Measurements from ENCODE around the gene INPP5A. TPM values are rescaled to one million over a fixed set of nuclear protein-coding genes. Genes with fewer than 3 reads are reported as not detected.

The INPP5A gene
- total and polyA plus RNA-seq, 10 of the 15 experiments (the other 5 are each of a cell fraction or from before 2014, with no cell fraction given), result 0.52 to 15.0 (median 6.3) TPM

DNA sequence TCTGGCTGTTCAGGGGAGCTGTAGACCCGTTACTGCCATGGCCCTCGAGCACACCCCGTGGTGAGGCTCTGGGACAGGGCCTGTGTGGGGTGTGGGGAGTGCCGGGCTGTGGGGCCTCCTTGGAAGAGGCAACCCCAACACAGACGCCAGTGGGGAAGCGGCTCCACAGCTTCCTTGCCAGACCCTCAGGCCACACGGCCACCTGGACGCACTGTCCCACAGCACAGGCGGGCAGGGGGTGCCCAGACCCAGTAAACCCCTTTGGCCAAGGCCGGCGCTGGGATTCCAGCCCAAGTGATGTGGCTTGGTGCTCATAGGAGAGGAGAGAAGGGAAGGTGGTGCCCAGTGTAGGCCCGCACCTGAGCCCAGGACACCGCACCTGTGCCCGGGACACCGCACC is 261.3 kb downstream of the INPP5A start (continued):
- TF ChIP-seq, protein P1, sequence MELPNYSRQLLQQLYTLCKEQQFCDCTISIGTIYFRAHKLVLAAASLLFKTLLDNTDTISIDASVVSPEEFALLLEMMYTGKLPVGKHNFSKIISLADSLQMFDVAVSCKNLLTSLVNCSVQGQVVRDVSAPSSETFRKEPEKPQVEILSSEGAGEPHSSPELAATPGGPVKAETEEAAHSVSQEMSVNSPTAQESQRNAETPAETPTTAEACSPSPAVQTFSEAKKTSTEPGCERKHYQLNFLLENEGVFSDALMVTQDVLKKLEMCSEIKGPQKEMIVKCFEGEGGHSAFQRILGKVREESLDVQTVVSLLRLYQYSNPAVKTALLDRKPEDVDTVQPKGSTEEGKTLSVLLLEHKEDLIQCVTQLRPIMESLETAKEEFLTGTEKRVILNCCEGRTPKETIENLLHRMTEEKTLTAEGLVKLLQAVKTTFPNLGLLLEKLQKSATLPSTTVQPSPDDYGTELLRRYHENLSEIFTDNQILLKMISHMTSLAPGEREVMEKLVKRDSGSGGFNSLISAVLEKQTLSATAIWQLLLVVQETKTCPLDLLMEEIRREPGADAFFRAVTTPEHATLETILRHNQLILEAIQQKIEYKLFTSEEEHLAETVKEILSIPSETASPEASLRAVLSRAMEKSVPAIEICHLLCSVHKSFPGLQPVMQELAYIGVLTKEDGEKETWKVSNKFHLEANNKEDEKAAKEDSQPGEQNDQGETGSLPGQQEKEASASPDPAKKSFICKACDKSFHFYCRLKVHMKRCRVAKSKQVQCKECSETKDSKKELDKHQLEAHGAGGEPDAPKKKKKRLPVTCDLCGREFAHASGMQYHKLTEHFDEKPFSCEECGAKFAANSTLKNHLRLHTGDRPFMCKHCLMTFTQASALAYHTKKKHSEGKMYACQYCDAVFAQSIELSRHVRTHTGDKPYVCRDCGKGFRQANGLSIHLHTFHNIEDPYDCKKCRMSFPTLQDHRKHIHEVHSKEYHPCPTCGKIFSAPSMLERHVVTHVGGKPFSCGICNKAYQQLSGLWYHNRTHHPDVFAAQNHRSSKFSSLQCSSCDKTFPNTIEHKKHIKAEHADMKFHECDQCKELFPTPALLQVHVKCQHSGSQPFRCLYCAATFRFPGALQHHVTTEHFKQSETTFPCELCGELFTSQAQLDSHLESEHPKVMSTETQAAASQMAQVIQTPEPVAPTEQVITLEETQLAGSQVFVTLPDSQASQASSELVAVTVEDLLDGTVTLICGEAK (IDR thresholded peaks at IDR 0.05; ENCODE audit: borderline replicate concordance), result no peak
- TF ChIP-seq HDAC2 (IDR thresholded peaks at IDR 0.05), result no peak
- TF ChIP-seq ATF2 (IDR thresholded peaks at IDR 0.05; ENCODE audit: low read length), result no peak
- no peak for TF ChIP-seq ZNF592 (IDR thresholded peaks at IDR 0.05)
- TF ChIP-seq SIN3A (IDR thresholded peaks at IDR 0.05; ENCODE audit: low read depth, low read length), result no peak
- no peak for TF ChIP-seq IKZF2 (IDR thresholded peaks at IDR 0.05)
- no peak for TF ChIP-seq CHD4 (IDR thresholded peaks at IDR 0.05)
- TF ChIP-seq FOS (IDR thresholded peaks at IDR 0.05; ENCODE audit: borderline replicate concordance, extremely low read depth, insufficient read length), result no peak

All from GM12878 (cell line).